ENCODE measurements around the gene GPHA2. TPM values are rescaled to one million over a fixed set of nuclear protein-coding genes. Genes with fewer than 3 reads are reported as not detected.
A peak's percentile ranks its signal among the peaks of the same experiment; 100 is the strongest.

GPHA2 gene
- total and polyA plus RNA-seq, 2 of the 13 experiments (the other 11 are each of a cell fraction or from before 2014, with no cell fraction given): 13.0 to 19.1 TPM

DNA sequence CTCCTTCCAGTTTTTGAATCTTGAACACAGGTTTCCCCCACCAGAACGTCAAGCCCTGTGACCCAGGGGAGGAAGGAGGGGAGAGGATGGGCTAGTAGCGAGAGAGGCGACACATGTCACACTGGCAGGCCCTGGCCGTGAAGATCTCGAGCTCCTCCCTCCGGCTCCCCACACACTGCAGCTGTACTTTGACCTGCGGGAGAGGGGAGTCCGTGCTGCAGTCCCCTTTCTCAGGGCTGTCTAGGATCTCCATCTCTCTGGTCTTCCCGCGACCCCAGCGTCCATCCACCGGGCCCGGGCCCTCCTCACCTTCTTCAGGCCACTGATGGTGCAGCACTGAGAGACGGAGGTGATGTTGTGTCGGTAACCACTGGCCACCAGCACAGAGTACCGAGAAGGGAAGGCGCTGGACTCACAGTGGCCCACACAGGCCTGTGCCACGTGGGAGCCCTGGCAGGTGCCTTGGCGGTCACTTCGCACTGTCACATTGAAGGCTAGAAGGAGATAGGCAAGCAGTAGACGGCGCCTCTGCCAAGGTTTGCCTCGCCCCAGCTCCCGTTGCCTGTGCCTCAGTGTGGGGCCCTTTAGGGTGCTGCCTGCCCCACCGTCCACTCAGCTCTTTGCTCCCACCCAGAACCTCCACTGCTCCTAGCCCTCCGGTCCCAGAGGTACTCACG, 873 bp downstream of the GPHA2 start (continued):
- TF ChIP-seq ZBTB10 (CRISPR knock-in tag; IDR thresholded peaks at IDR 0.05; ENCODE audit: borderline replicate concordance): no peak
- peak; percentile 84 for TF ChIP-seq ZNF883 (CRISPR knock-in tag; IDR thresholded peaks at IDR 0.05; ENCODE audit: not compliant biosample characterization)
- peak; percentile 87; the same call in 1 of the 2 replicates for TF ChIP-seq ZNF33B (CRISPR knock-in tag; IDR thresholded peaks at IDR 0.05)
- peak; percentile 37; the same call in 1 of the 2 replicates for TF ChIP-seq ZNF350 (CRISPR knock-in tag; IDR thresholded peaks at IDR 0.05; ENCODE audit: borderline replicate concordance, low read depth)
- 0 out of 2 replicates have a peak, but pooled peaks have one; percentile 26 for TF ChIP-seq ELF3 (CRISPR knock-in tag; IDR thresholded peaks at IDR 0.05)
- 0 out of 2 replicates have a peak, but pooled peaks have one; percentile 35 for TF ChIP-seq ZNF329 (CRISPR knock-in tag; IDR thresholded peaks at IDR 0.05; ENCODE audit: low read depth)
- TF ChIP-seq, protein P1, sequence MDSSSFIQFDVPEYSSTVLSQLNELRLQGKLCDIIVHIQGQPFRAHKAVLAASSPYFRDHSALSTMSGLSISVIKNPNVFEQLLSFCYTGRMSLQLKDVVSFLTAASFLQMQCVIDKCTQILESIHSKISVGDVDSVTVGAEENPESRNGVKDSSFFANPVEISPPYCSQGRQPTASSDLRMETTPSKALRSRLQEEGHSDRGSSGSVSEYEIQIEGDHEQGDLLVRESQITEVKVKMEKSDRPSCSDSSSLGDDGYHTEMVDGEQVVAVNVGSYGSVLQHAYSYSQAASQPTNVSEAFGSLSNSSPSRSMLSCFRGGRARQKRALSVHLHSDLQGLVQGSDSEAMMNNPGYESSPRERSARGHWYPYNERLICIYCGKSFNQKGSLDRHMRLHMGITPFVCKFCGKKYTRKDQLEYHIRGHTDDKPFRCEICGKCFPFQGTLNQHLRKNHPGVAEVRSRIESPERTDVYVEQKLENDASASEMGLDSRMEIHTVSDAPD (CRISPR knock-in tag; IDR thresholded peaks at IDR 0.05): no peak
- no peak for TF ChIP-seq FLYWCH1 (CRISPR knock-in tag; IDR thresholded peaks at IDR 0.05)
- no peak for TF ChIP-seq ZNF557 (CRISPR knock-in tag; IDR thresholded peaks at IDR 0.05)
- no peak for TF ChIP-seq REL (CRISPR knock-in tag; conservative IDR thresholded peaks at IDR 0.05)
- TF ChIP-seq RXRB (CRISPR knock-in tag; IDR thresholded peaks at IDR 0.05; ENCODE audit: borderline replicate concordance): peak; percentile 30; the same call in 1 of the 2 replicates
- TF ChIP-seq GPN1 (CRISPR knock-in tag; IDR thresholded peaks at IDR 0.05; ENCODE audit: borderline replicate concordance): no peak
- peak; percentile 67; the same call in 1 of the 2 replicates for TF ChIP-seq THAP11 (CRISPR knock-in tag; IDR thresholded peaks at IDR 0.05)
- TF ChIP-seq TSC22D2 (CRISPR knock-in tag; IDR thresholded peaks at IDR 0.05; ENCODE audit: borderline replicate concordance): no peak
- peak; percentile 42 for TF ChIP-seq ASH2L (IDR thresholded peaks at IDR 0.05; ENCODE audit: insufficient read length, low read depth, low read length)
- no peak for TF ChIP-seq NR2C2 (CRISPR knock-in tag; IDR thresholded peaks at IDR 0.05; ENCODE audit: borderline replicate concordance)
- peak; percentile 72; the same call in 1 of the 2 replicates for TF ChIP-seq BCL3 (CRISPR knock-in tag; IDR thresholded peaks at IDR 0.05)
- TF ChIP-seq ZNF337 (CRISPR knock-in tag; IDR thresholded peaks at IDR 0.05; ENCODE audit: borderline replicate concordance, low read depth): peak; percentile 77; the same call in 1 of the 2 replicates
- TF ChIP-seq, protein P2, sequence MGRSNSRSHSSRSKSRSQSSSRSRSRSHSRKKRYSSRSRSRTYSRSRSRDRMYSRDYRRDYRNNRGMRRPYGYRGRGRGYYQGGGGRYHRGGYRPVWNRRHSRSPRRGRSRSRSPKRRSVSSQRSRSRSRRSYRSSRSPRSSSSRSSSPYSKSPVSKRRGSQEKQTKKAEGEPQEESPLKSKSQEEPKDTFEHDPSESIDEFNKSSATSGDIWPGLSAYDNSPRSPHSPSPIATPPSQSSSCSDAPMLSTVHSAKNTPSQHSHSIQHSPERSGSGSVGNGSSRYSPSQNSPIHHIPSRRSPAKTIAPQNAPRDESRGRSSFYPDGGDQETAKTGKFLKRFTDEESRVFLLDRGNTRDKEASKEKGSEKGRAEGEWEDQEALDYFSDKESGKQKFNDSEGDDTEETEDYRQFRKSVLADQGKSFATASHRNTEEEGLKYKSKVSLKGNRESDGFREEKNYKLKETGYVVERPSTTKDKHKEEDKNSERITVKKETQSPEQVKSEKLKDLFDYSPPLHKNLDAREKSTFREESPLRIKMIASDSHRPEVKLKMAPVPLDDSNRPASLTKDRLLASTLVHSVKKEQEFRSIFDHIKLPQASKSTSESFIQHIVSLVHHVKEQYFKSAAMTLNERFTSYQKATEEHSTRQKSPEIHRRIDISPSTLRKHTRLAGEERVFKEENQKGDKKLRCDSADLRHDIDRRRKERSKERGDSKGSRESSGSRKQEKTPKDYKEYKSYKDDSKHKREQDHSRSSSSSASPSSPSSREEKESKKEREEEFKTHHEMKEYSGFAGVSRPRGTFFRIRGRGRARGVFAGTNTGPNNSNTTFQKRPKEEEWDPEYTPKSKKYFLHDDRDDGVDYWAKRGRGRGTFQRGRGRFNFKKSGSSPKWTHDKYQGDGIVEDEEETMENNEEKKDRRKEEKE (IDR thresholded peaks at IDR 0.05): no peak

All from HepG2 (cell line).